Hematopoietic multipotent progenitor cell (in vitro differentiated cells): Measurements from ENCODE around the gene DTNA. TPM values are rescaled to one million over a fixed set of nuclear protein-coding genes. Genes with fewer than 3 reads are reported as not detected.

Experiments
- DNase-seq, 3 donors: peaks; one replicate each; pipeline ENCODE4 v3.0.0-alpha.2; 2011 to 2015; ENCODE audit warnings: low read depth in 2 of 3, low spot score in 2 of 3
- total RNA-seq: library from RNA; depleted of rRNA; stranded (reverse); fragments of >200 nt; gene quantifications from one replicate; pipeline ENCODE4 v1.2.3, GENCODE V29; 2012

DTNA gene
- total RNA-seq, 1 donor = under 0.01 TPM

DNA sequence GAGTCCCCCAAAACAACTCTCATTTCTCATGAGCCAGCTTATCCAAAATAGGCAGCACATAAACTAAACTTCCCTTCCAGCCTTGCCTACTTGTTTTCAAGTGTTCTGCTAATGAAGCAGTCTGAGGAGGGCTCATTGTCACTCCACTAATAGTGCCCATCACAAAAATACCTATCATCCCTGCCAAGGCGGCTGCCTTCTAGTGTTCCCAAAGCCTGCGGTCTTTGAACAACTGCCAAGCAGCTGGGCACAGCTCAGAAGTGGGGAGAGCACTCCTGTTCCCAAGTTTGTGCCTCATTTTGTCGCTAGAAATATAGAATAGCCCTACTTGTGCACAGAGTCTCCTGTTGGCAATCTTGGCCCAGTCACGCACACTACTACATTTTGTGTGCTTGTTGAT, 50.3 kb downstream of the DTNA start:
- no peak for DNase-seq

DNA sequence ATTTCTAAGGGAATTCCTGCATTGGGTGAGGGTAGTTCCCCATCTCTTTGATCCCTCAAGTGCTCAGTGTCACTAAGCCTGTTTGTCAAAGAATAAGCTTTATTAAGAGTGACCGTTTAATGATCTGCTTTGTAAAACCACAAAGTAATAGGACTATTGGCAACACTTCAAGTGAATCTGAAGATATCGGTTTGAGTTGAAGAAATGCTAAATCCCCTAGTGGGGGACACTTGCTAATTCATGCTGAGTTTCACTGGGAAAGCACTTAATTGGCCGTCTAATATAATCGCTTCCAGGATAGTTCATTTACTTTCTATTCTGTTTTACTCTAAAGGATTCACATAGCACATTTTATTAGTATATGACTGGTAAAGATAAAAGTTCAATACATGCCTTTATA, 54.4 kb downstream of the DTNA start:
- no peak for DNase-seq

DNA sequence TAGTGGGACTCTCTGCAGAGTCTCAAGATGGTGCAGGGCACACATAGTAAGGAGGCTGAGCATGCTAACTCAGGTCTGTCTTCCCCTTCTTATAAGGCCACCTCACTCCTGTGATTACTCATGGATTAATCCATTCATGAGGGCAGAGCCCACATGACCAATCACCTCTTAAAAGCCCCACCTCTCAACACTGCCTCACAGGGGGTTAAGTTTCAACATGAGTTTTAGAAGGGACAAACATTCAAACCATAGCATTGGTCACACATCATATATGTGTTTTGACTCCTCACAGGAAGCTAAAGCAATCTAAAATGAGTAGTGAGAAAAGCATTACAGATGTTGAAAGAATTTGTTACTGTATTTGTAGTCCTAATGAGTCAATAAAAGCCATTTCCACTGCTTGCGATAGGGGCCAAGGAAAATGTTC, 57.5 kb downstream of the DTNA start:
- DNase-seq = no peak

DNA sequence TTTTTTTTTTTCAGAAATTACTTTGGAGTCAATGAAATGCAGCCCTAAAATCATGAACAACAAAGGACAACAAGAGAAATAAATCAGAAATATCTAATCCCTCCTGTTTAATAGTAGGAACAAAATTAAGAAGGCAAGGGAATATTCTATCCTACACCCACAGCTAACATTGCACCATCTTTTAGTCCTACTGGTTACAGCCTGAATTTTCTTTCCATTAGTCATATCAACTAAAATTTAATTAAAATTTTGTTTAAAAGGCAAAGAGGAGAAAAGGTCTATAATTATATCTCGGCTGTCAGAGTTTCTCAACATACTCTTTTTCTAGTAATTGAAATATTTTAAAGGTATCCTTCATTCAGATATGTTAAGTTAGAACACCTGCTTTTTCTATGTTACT, 61.9 kb downstream of the DTNA start:
- no peak for DNase-seq

DNA sequence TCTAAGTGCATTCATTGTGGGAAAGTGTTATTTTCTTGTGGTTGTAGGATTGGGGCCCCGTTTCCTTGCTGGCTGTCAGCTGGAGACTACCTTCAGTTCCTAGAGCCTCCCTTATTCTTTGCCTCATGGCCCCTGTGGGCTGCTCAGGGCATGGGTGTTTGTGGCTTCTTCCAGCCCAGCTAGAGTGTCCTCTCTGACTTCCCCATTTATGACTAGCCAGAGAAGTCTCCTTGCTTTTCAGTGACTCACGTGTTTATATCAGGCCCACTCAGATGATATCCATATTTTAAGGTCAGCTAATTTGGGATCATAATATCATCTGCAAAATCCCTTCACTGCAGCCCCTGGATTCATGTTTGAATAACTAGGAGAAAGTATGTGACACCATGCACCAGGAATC, 62.8 kb downstream of the DTNA start:
- DNase-seq = peak in 1 of 3 donors; percentile 56

DNA sequence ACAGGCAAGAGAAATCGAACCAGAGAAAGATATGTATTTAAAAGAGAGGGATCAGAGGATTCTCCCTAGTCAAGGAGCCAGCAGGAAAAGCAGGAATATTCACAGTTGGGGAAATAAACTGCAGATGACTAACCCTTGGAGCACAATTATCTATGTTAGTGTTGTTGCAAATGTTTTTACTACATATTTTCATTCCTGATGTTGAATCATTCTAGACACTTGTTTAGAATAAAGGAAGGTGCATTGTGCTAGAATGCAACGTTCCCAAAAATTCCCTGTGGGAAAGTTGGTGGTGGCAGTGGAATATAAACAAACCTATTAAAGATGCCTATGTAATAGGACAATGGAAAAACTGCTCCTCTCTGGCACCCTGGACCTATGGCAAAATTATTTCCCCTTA, 63.3 kb downstream of the DTNA start:
- no peak for DNase-seq

DNA sequence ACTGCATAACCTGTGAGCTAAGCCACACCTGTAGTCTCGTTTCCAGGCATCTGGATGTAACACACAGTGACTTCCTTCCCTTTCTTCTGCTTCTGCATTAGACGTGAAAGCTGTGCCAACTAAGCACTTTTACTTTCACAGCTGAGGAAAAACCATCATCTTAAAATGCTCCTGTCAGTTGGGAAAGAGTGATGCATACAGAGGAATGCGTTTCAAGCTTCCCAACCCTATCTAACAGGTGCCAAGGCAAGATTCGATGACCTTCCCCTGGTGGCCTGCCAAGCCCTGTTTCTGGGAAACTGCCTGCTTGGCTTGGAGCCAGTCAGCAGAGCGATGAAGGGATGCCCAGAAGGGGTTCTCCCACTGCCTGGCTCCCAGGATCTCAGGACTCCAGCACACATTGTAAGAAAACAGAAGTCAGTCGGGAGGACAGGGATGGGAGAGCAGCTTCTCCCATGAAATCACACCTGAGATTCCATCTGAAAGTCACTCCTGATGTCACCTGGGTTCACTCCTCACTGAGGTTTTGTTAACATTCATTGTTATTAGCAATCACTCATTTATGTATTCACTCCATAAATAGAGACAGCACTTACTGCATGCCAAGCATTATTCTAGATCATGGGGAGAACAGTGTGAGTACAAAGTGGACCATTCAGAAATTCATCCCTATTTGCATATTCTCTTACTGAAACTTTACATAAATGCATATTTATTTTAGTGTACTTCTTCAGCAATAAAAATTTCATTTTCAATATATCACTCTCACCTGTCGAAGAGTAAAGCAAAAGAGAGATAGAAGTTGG, 64.1 kb downstream of the DTNA start:
- DNase-seq = peak in 2 of 3 donors; percentile 22 to 62

DNA sequence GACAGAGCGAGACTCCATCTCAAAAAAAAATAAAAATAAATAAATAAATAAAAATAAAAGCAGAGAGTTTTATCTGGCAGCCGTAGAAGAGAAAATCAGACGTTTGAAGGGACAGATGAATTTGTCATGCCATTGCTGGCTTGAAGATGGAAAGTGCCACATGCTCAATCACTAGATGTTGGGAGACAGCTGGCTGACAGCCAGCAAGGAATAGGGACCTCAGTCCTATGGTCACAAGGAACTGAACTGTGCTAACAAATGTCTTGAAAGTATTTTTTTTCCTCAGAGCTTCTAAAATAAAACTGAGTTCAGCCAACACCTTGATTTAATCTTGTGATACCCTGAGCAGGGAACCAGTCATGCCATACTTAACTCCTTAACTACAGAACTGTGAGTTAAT, 65.4 kb downstream of the DTNA start:
- DNase-seq = no peak

DNA sequence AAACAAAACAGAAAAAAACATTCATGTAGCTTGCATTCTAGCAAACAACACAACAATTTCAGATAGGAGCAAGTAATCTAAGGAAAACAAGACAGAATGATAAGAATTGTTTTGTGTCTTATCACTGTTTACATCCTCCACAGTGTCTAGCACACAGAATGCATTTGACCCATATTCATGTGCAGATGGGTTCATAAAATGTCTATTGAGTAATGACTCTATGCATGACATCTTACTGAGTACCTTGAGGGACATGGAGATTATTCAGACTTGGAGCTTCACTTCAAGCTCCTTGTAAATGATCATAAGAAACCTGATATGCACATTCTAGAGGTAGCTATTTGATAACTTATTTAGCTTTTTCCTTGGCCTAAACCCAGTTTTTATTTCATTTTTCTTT, 69.0 kb downstream of the DTNA start:
- DNase-seq = no peak

DNA sequence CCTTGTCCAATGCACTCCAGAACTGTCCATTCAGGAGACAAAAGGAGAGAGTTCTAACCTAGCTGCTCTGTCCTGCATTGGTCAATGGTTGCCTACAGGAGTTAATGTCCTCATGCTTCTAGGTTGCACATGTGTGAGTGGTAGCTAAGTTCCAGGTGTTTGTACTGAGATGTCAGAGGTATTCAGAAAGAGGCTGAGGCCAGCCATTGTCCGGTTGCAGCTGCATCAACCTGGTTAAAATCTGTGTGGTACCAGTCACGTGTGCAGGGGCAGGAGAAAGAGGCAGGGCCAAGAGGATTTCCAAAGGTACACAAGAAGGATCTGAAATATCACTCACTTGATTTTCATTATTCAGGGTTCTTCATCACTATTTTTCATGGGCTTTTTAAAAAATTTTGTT, 70.8 kb downstream of the DTNA start:
- DNase-seq = no peak

DNA sequence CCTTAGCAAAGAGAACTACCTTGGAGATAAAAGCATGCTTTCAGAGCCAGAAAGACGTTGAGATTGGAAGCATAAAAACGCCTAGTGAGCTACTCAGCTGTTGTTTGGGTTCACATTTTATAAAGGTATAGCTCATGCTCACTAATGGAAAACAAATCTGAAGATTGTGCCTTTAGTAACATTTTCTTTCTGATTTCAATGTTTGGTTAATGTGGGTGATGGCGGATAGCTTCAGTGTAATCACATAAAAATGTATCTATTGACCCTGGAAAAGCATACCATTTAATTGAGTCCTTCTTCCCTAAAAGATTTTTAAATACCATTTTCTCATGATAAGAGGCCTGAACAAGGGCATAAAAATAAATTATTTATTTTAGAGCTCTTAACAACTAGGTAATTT, 73.4 kb downstream of the DTNA start:
- DNase-seq = peak in 1 of 3 donors; percentile 10

DNA sequence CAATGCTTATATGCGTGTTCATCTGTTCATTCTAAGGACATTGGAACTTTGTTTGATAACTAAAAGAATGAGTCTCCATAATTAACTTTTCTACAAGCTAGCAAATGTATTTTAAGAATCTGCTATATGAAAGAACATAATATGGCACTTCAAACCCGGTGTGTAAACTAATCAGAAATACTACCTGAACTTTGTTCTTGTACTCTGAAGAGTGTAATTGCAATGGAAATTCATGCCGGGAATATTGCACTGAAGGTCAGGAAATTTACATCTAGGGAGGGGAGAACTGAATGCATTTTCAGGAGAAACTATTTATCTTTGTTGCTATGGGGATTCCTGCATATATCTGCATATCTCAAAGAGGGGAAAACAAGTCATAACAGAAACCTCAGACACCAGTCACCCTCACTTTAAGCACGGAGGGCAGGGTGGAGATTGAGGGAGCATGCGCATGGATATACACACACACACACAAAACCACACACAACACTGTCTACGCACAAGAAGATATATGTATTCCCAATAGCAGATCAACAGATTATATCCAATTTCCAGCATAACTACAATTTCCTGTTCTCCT, 76.2 kb downstream of the DTNA start:
- DNase-seq = no peak

DNA sequence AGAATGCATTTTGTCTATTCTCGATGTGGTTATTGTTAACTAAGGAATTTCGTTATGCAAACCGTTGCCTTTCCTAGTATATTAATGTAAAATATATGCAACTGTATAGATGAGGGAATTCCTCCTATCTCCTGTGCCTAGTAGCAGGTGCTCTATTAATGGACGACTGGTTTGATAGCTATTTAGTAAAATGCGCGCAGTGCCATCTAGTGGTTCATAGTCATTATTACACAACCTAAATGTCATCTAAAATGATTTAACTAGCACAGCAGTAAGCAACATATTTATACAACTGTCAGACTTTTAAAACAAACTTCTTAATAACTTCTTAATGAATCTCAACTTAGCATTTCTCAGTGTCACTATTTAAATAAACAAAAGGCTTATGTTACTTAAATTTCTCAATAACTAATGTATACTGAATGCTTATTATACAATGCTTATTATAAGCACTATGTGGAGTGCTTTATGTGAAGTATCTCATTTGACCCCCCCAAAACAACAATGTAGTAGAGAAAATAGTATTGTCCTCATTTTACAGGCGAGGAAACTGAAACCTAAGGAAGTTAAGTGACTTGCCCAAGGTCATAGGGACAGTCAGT, 77.9 kb downstream of the DTNA start:
- peak; percentile 3 to 73 (median 46) for DNase-seq

DNA sequence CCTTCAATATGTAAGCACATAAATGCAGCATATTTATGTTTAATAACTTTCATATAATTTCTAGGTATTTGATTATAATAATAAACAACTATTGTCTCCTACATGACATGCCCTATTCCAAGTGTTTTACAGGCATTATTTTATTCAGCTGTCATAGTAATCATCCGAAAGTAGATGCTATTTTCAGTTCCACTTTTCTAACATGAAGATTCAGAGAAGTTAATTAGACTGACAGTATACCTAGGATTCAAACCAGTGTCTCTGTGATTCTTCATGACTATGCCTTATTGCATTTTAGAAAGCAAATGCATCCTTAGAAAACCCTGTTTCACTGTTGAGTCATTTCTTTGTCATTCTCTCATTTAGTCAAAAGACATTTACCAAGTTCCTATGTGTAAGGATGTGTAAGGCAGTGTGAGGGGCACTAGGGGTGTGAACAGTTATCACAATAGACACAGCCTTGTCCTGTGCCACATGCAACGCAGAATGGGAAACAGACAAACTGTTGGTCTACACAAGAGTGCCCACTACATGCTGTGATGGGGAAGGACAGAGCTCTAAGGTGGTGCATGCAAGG, 79.8 kb downstream of the DTNA start:
- DNase-seq = no peak

DNA sequence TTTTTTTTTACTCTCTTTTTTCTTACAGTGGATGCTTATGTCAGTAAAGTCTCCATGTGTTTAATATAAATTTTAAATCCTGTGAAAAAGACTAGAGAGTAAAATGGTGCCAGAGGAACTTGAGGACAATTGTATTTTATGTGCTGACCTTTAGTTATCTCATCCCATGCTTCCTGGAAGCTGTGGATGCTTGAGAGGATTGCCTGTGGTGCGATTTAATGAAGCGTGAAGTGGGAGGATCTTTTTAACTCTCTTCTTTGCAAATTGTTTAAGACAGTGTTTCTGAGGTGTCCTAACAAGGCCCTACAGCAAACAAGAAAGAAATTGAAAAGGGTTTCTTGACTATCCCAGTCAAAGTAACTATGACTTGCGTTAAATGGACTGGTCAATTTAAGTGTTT, 84.2 kb downstream of the DTNA start:
- no peak for DNase-seq

DNA sequence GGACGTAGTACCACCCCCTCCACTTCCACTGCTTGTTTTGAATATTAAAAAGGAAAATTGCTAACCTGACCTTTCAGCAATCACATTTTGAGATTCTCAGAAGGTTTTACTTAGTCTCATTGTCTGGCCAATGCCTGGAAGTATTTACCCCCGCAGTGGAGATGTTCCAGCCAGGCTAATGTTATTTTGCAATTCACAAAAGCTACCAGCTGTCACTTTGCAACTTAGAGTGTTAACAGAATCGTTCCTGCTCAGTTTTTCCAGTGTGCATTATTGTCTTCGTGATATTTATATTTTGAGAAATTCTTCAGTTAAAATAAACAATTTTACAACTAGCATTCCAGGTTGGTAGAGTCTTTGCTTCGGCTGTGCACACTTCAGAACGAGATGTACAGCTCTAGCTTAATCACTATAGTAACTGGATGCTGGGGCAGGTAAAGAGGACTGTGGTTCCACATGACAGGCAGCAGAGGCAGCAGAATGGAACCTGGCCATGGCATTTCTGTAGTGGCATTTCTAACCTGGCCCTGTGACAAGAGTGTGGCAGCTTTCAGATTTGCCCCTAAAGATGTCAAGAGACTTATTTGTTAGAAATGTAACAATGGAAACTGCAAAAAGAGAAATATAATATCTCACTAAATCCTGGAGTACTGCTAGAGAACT, 85.1 kb downstream of the DTNA start:
- DNase-seq = no peak

DNA sequence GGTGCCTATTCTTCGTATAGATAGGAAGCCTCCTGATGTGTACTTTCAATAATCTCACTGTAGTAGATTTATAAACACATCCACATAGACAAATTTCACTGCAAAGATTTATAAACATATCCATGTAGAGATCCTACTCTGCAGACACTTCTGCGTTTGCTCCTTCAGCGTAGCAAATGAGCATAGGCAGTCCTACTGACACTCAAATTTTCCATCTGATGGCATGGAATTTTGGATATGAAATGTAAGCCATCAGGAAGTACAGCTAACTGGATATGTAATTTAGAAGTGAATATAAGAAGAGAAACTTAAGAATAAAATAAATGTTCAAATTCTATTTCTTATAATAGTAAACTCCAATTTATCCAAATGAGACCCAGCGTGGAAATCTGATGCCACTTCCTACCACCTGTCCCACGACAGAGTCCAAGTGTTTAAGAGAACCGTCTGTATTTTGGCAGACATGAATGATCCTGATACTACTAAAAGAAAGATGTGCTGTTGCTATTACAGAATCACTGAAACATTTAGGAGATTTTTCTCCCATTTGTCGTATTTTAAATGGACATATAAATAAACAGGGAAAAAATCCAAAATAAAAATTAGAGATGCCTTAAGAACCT, 86.0 kb downstream of the DTNA start:
- no peak for DNase-seq

DNA sequence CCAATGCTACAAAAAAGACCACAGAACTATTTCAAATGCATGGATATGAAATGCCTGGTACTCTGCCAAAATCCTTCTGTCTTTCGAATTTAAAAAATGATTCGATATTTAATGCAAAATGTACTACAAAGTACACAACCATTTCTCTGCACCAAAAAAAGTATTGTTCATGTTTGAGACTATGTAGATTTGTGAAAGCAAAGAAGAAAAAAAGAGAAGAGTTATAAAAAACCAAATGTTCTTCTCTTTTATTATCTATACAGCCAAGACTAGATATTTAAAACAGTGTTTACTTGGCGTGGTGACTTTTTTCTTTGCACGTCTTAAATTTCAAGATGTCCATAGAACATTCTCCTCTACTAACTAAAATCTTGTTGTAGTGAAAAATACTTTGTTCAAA, 89.2 kb downstream of the DTNA start:
- no peak for DNase-seq

DNA sequence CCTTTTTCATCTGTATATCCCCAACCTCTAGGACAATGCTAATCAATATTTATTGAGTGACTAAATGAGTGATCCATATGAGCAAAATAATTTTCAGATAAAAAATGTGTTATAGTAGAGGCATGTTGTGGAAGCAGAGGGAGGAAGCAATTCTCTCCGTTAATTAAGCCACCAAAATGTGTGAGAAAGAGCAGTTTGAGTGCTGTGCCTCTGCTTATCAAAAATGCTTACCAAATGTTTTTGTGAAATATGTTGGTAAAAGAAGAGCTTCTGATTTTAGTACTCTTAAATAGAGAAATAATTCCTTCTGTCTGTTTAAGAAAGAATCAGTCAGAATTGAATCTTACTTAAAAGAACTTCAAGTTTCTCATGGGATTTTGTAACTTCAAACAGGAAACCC, 90.3 kb downstream of the DTNA start:
- DNase-seq = no peak

DNA sequence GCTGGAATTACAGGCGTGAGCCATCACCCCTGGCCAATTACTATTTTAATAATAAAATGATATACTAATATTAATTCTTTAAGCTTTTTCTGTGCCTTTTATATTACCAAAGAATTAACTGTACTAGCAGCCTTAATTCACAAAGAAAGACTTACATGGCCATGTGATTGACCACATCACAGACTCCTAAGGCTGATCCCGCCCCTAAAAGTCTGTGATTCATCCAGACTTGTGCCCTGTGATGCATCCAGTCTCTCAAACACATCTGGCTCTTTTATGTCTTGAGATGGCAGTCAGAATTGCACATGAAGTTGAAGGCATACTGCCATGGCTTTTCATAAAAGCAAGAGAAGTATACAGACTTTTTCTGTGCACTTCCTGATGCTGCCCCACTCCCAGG, 91.7 kb downstream of the DTNA start:
- DNase-seq = no peak

DNA sequence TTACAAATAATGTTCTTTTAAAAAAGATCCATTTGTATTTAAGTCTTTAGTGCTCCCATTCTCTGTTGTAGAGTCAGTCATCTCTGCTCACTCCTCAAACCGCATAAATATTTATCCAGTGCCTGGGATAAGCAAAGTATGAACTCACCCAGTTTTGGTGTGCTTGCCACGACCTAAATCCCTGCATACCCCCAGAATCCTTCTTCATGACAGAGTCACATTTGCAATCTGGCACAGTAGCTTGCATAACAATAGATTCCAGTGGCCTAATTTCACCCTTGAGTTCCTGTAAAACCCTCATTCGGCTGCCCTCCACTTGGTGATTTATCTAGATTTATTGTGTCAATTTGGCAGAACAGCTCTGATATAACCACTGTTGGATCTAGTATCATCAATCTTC, 92.9 kb downstream of the DTNA start:
- DNase-seq = no peak
